Astrocyte (in vitro differentiated cells and primary cell): Measurements from ENCODE around the gene AIP. TPM values are rescaled to one million over a fixed set of nuclear protein-coding genes. Genes with fewer than 3 reads are reported as not detected.

Experiments used
- DNase-seq: peaks from one replicate; pipeline ENCODE4 v3.0.0-alpha.2; 2010; ENCODE audit warnings: low read depth
- FAIRE-seq: peaks from 2 replicates; lab custom pipeline; 2011; peaks lifted over from hg19 to GRCh38; lab: Jason Lieb, UNC
- H2AFZ ChIP-seq: 2 replicates; pipeline ENCODE4 v1.6.0; 2012; ENCODE audit warnings: low read depth, low read length, inconsistent platforms
- H3K27ac ChIP-seq: 2 replicates; pipeline ENCODE4 v1.5.1; 2011; ENCODE audit warnings: low read depth, low read length, inconsistent platforms
- H3K27me3 ChIP-seq: 2 replicates; pipeline ENCODE4 v1.6.0; 2011; ENCODE audit warnings: low read length, inconsistent platforms; ENCODE audit not compliant: insufficient read depth
- H3K36me3 ChIP-seq: 2 replicates; pipeline ENCODE4 v1.5.1; 2011; ENCODE audit warnings: low read length, inconsistent platforms; ENCODE audit not compliant: insufficient read depth
- H3K4me1 ChIP-seq: 2 replicates; pipeline ENCODE4 v1.5.1; 2011; ENCODE audit warnings: low read length, inconsistent platforms; ENCODE audit not compliant: insufficient read depth
- H3K4me2 ChIP-seq: 2 replicates; pipeline ENCODE4 v1.6.0; 2012; ENCODE audit warnings: low read length, inconsistent platforms
- H3K4me3 ChIP-seq: 2 replicates; pipeline ENCODE4 v1.5.1; 2011; ENCODE audit warnings: low read depth, mild to moderate bottlenecking, low read length, inconsistent platforms; ENCODE audit not compliant: insufficient read depth
- H3K79me2 ChIP-seq: 2 replicates; pipeline ENCODE4 v1.6.0; 2012; ENCODE audit warnings: mild to moderate bottlenecking, low read length, inconsistent platforms; ENCODE audit not compliant: insufficient read depth
- H3K9ac ChIP-seq: 2 replicates; pipeline ENCODE4 v1.6.0; 2012; ENCODE audit warnings: mild to moderate bottlenecking, low read length, inconsistent platforms
- H3K9me3 ChIP-seq: 2 replicates; pipeline ENCODE4 v1.5.1; 2012; ENCODE audit warnings: low read depth, mild to moderate bottlenecking, low read length, inconsistent platforms; ENCODE audit not compliant: insufficient read depth
- H4K20me1 ChIP-seq: 2 replicates; pipeline ENCODE4 v1.6.0; 2012; ENCODE audit warnings: low read length, inconsistent platforms; ENCODE audit not compliant: insufficient read depth
- H3K27ac Mint-ChIP-seq: one replicate; pipeline ENCODE4 v1.8.0; 2021; ENCODE audit warnings: mild to moderate bottlenecking, mixed read lengths; ENCODE audit not compliant: unreplicated experiment
- H3K27me3 Mint-ChIP-seq: one replicate; pipeline ENCODE4 v1.8.0; 2021; ENCODE audit warnings: low read depth, mixed read lengths; ENCODE audit not compliant: unreplicated experiment
- H3K36me3 Mint-ChIP-seq: one replicate; pipeline ENCODE4 v1.8.0; 2021; ENCODE audit warnings: low read depth, mixed read lengths; ENCODE audit not compliant: unreplicated experiment
- H3K4me1 Mint-ChIP-seq: one replicate; pipeline ENCODE4 v1.8.0; 2021; ENCODE audit warnings: low read depth, mixed read lengths; ENCODE audit not compliant: unreplicated experiment
- H3K4me3 Mint-ChIP-seq: one replicate; pipeline ENCODE4 v1.8.0; 2021; ENCODE audit warnings: mild to moderate bottlenecking, moderate library complexity, mixed read lengths; ENCODE audit not compliant: unreplicated experiment
- H3K9me3 Mint-ChIP-seq: one replicate; pipeline ENCODE4 v1.8.0; 2021; ENCODE audit warnings: mild to moderate bottlenecking, mixed read lengths; ENCODE audit not compliant: unreplicated experiment
- EZH2 ChIP-seq: IDR thresholded peaks from 2 replicates; pipeline ENCODE4 v1.6.1; 2012; ENCODE audit warnings: mild to moderate bottlenecking, low read length, inconsistent platforms; ENCODE audit not compliant: insufficient read depth
- total RNA-seq: library from RNA; stranded (reverse); gene quantifications from 2 replicates; pipeline ENCODE4 v1.2.1, GENCODE V29; 2021
- TF ChIP-seq, protein P1 (sequence below): IDR thresholded peaks from 2 replicates; pipeline ENCODE4 v1.5.1; 2011; ENCODE audit warnings: low read depth, mild to moderate bottlenecking, inconsistent platforms, low read length, moderate library complexity; ENCODE audit not compliant: insufficient read depth

The AIP gene
- total RNA-seq, 1 donor from 2014 or later, result 43.6 TPM

- Histone ChIP-seq H3K4me2 (no peak overlapping the region), H3K27me3 (no peaks in the 10 kb centered on the region), H3K4me3 (no peak overlapping the region), H3K27ac (no peak overlapping the region), H3K4me1 (peaks cover 16% of the 10 kb centered on the region), H3K79me2 (peaks cover 9% of the 10 kb centered on the region), H3K9me3 (no peaks in the 10 kb centered on the region), H3K36me3 (no peaks in the 10 kb centered on the region), H2AFZ (no peak overlapping the region), H3K9ac (no peak overlapping the region), H4K20me1 (no peaks in the 10 kb centered on the region)
- H3K4me1 Mint-ChIP-seq, result peaks cover 4% of the 10 kb centered on the region
- H3K27ac Mint-ChIP-seq, result no peak overlapping the region
- peaks cover 5% of the 10 kb centered on the region for H3K36me3 Mint-ChIP-seq
- TF ChIP-seq EZH2, result no peak
- TF ChIP-seq, protein P1, sequence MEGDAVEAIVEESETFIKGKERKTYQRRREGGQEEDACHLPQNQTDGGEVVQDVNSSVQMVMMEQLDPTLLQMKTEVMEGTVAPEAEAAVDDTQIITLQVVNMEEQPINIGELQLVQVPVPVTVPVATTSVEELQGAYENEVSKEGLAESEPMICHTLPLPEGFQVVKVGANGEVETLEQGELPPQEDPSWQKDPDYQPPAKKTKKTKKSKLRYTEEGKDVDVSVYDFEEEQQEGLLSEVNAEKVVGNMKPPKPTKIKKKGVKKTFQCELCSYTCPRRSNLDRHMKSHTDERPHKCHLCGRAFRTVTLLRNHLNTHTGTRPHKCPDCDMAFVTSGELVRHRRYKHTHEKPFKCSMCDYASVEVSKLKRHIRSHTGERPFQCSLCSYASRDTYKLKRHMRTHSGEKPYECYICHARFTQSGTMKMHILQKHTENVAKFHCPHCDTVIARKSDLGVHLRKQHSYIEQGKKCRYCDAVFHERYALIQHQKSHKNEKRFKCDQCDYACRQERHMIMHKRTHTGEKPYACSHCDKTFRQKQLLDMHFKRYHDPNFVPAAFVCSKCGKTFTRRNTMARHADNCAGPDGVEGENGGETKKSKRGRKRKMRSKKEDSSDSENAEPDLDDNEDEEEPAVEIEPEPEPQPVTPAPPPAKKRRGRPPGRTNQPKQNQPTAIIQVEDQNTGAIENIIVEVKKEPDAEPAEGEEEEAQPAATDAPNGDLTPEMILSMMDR, result no peak
- H3K4me3 Mint-ChIP-seq, result no peak overlapping the region
- no peak for DNase-seq
- H3K27me3 Mint-ChIP-seq, result no peaks in the 10 kb centered on the region
- FAIRE-seq, result no peak
- no peaks in the 10 kb centered on the region for H3K9me3 Mint-ChIP-seq
Observed at GRCh38 chr11:67466367-67466766, 16.5 kb upstream of the AIP start.

DNA sequence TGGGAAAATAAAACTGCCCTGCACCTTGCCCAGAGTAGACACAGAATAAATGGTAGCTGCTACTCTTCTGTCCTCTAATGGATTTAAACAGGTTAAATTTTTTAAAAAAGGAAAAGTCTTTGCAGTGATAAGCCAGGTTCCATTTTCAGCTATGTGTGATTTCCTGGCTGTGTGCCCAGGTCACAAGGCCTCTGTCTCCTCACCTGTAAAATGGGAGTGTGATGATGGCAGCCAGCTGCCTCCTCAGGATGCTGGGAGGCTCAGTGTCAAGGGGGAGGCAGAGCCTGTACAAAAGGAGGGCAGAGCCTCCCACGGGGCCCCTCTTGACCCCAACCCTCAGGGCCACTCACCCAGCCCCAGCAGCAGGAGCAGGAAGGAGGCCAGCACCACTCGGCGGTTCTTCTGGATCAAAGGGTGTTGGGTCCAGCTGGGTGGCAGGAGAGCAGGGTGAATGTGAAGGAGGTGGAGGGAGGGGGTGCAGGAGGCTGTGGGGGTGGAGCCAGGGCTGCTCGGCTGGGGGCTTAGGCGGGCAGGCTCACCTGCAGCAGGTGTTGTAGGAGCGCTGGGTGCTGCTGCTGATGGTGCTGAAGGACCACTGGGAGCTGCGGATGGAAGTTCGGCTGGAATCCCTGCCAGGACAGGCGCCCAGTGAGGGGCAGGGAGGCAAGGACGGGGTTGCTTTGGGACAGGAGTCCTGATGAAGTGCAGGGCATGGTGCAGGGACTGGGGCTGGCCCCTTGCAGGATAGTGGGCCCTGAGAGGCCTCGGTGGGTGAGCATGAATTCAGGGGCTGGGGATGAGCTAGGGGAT is 15.7 kb upstream of the AIP start:
- Mint-ChIP-seq H3K36me3 (peaks cover 5% of the 10 kb centered on the region), H3K27ac (no peak overlapping the region), H3K4me3 (peak overlapping the region; percentile 58), H3K4me1 (peaks cover 4% of the 10 kb centered on the region), H3K9me3 (no peaks in the 10 kb centered on the region), H3K27me3 (no peaks in the 10 kb centered on the region)
- Histone ChIP-seq H3K9ac (no peak overlapping the region), H3K4me3 (no peak overlapping the region), H3K79me2 (peaks cover 9% of the 10 kb centered on the region), H2AFZ (no peak overlapping the region), H3K27ac (no peak overlapping the region), H3K4me2 (peak overlapping the region; percentile 89), H3K27me3 (no peaks in the 10 kb centered on the region), H3K9me3 (no peaks in the 10 kb centered on the region), H4K20me1 (no peaks in the 10 kb centered on the region), H3K36me3 (no peaks in the 10 kb centered on the region), H3K4me1 (peaks cover 16% of the 10 kb centered on the region)
- DNase-seq (no peak), FAIRE-seq (no peak)
- TF ChIP-seq EZH2, result no peak
- TF ChIP-seq, protein P1, result no peak

- peaks cover 16% of the 10 kb centered on the region for H3K4me1 ChIP-seq
- DNase-seq, result peak; percentile 20
- H4K20me1 ChIP-seq, result no peaks in the 10 kb centered on the region
- peak overlapping the region; percentile 89 for H3K9ac ChIP-seq
- no peaks in the 10 kb centered on the region for H3K27me3 ChIP-seq
- TF ChIP-seq, protein P1, result no peak
- no peak for TF ChIP-seq EZH2
- no peak overlapping the region for H3K27ac ChIP-seq
- H3K4me3 ChIP-seq, result peak overlapping the region; percentile 72
- H3K27me3 Mint-ChIP-seq, result no peaks in the 10 kb centered on the region
- peak overlapping the region; percentile 69 for H3K27ac Mint-ChIP-seq
- H3K9me3 Mint-ChIP-seq, result no peaks in the 10 kb centered on the region
- peaks cover 9% of the 10 kb centered on the region for H3K79me2 ChIP-seq
- no peaks in the 10 kb centered on the region for H3K36me3 ChIP-seq
- H3K36me3 Mint-ChIP-seq, result peaks cover 5% of the 10 kb centered on the region
- peak overlapping the region; percentile 89 for H3K4me2 ChIP-seq
- H2AFZ ChIP-seq, result no peak overlapping the region
- no peaks in the 10 kb centered on the region for H3K9me3 ChIP-seq
- peak overlapping the region; percentile 89 for H3K4me3 Mint-ChIP-seq
- FAIRE-seq, result no peak
- peaks cover 4% of the 10 kb centered on the region for H3K4me1 Mint-ChIP-seq
Observed at GRCh38 chr11:67468056-67468455, 14.8 kb upstream of the AIP start.
